Measurements from ENCODE around the gene MYOM3. TPM values are rescaled to one million over a fixed set of nuclear protein-coding genes. Genes with fewer than 3 reads are reported as not detected.

Gene MYOM3
- total RNA-seq, 1 experiment from 2014 or later: 1.5 TPM

Other genes with a start within 250 kb of the MYOM3 start
- gene FUCA1, start 243.8 kb downstream of the MYOM3 start, total RNA-seq (2014; rRNA removed; shearing (Covaris generic)): 2.3 and 3.5 TPM in 2 replicates
- gene CNR2, start 198.8 kb downstream of the MYOM3 start, total RNA-seq (2014; rRNA removed; shearing (Covaris generic)): not detected in 2 replicates
- gene PNRC2, start 152.3 kb downstream of the MYOM3 start, total RNA-seq (2014; rRNA removed; shearing (Covaris generic)): 65.5 and 326 TPM in 2 replicates
- 85.7 and 113 TPM in 2 replicates for gene SRSF10, start 131.8 kb downstream of the MYOM3 start, total RNA-seq (2014; rRNA removed; shearing (Covaris generic))
- 0.33 and 0.64 TPM in 2 replicates for gene IL22RA1, start 31.0 kb upstream of the MYOM3 start, total RNA-seq (2014; rRNA removed; shearing (Covaris generic))
- gene IFNLR1, start 75.2 kb upstream of the MYOM3 start, total RNA-seq (2014; rRNA removed; shearing (Covaris generic)): not detected in 2 replicates
- 0.03 and 0.23 TPM in 2 replicates for gene GRHL3, start 207.2 kb upstream of the MYOM3 start, total RNA-seq (2014; rRNA removed; shearing (Covaris generic))